HG03378 (cell line): ENCODE measurements around the gene CDC42SE2.
A peak's percentile ranks its signal among the peaks of the same experiment; 100 is the strongest.
"Not testable (repeated sequence)": the region's sequence is repeated elsewhere in the genome, so short reads cannot be mapped to it uniquely, and the experiment has no call there.

ENCODE experiments used
- ATAC-seq: cut with Tn5 transposase; IDR thresholded peaks from one replicate; pipeline ENCODE4 v1.9.1; 2021; ENCODE audit warnings: mild to moderate bottlenecking, moderate library complexity; ENCODE audit not compliant: unreplicated experiment

Gene CDC42SE2

DNA sequence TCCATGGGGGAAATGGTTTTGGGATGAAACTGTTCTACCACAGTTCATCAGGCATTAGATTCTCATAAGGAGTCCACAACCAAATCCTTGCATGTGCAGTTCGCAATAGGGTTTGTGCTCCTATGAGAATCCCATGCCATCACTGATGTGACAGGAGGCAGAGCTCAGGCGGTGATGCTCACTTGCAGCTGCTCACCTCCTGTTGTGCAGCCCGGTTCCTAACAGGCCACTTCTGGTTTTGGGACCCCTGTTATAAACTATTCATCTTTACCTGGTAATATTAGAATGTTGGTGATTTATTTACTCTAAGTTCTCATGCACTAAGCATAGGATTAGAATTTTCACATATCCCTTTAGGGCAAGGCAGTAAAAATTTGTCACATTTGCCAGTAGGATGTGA is 122.3 kb downstream of the CDC42SE2 start:
- no peak for ATAC-seq

DNA sequence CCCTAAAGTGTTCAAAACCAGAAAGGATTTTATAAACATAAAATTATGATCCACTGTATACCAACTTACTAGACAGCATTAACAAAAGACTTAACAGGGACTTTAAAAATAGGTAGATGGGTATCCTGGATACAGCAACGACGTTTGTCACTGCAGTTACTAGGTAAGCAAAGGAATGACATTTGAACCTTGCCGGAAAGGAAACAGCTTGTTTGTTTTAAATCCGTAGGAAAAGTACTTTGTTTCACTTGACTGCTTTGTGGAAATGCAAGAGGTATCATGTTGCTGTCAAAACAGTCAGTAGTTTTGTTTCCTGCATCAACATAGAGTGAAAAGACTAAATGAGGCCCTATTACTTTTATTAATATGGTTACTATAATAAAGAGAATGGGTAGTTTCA is 122.9 kb downstream of the CDC42SE2 start:
- no peak for ATAC-seq

DNA sequence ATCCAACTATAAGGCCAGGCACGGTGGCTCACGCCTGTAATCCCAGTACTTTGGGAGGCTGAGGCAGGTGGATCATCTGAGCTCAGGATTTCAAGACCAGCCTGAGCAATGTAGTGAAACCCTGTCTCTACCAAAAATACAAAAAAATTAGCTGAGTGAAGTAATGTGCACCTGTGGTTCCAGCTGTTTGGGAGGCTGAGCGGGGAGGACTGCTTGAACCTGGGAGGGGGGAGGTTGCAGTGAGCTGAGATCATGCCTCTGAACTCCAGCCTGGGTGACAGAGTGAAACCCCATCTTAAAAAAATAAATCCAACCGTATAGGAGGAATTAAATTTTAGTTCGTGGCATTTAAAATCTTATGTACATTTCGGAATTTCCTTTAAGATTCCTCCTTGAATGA is 123.4 kb downstream of the CDC42SE2 start:
- ATAC-seq: no peak

DNA sequence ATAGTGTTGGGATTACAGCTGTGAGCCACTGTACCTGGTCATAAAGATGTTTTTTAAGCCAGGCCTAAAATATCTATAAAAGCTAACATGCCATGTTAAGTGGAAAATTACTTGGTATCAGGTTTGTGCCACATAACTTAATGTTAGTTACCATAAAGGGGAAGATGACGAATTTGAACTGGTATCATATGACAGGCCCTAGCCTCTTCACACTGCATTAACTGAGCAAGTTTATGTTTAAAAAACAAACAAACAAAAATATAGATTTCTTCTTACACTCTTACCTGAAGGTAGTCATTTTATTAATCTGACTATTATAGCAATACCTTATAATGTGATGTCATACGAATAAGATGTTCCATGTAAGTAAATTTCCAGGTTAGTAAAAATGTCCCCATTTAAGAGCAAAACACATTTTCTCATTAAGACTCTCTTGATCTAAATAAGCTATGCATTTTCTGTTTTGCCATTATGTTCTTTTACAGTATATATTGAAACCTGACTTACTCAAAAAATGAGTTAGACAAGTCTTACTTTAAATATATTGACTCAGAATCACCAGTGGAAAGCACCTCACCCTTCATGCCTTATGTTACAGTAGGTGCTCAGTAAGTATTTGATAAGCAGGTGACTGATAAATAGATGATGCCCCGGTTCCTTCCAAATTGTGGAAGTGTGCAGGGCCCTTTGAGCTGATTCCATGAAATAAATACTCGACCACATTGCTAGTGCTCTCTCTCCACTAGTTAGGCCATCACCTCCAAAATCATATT is 125.4 kb downstream of the CDC42SE2 start:
- ATAC-seq: no peak

DNA sequence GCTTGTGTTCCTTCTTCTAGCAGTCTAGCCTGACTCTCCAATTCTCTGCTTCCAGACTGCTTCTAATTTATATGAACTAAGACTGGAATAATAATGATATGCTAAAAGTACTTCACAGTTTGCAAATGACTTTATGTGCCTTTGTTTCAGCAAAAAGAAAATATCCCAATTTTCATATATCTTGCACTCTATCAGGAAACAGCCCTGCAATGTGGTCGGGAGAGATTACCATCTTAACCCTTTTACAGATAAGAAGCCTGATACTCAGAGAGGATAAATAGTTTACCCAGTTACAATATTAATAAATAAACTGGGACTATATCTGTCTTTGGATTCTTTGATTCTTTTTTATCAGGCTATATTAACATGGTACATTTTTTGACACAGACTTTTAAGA is 126.0 kb downstream of the CDC42SE2 start:
- ATAC-seq: no peak

DNA sequence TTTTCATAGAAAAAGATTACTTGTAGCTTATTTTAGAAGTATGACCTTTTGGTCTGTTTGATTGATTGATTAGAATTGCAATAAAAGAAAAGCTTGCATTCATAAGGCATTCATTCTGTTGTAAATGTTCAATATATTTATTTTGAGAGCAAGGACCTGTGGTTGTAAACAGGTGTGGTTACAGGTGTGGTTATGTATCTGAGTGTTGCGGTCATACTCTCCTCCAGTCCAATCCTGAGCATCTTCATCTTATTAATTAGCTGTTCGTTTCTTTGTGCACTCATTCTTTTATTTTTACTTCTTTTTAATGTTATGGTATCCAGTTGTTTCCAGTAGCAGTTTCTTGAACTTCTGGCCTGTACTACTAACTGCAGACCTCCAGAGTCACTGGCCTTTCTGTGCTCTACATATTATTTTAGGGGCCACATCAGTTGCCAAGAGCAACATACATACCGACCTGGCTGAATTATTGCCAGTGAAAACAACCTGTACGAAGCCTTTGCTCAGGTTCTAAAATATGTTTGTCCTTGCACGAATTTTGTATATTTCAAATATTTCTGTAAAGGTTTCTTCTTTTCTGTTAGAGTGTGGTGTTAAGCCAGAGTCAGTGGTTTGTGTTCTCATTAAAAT is 128.7 kb downstream of the CDC42SE2 start:
- no peak for ATAC-seq

DNA sequence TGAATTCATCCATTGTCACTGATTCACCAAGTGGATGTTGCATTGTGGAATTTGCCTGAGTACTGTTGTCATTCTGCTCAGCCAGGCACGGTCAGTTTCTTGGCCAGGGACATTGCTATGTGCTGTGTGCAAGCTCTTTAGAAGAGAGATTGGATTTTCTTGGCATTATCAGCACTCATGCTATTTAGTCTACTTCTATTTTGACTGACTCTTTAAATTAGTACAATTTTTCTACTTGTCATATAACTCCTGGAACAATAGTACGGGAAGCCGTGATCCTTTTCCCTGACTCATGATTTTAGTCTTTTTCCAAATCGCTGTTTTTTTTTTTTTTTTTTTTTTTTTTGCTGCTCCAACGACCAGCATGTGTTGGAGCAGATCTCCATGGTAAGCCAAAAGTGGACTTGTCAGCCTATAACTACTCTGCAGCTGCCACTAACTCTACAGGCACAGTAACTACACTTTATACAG is 129.7 kb downstream of the CDC42SE2 start:
- ATAC-seq: no peak

DNA sequence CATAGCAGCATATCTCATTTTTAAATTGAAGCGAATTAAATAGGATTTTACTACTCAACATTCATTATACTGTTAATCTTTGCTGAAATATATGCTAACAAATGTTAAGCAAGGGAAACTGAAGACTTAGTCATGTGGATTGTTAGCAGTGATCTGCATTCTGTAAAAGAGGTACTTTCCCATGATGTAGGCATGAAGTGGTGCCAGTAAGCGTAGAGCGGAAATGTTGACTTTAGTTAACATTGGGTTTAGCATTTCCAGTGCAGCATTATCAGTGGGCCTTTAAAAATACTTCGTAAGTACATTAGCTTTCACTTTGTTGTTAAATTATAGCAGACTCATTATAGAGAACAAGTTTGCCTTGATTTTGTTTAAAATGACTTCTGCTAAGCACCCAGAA is 130.3 kb downstream of the CDC42SE2 start:
- ATAC-seq: peak; percentile 82

DNA sequence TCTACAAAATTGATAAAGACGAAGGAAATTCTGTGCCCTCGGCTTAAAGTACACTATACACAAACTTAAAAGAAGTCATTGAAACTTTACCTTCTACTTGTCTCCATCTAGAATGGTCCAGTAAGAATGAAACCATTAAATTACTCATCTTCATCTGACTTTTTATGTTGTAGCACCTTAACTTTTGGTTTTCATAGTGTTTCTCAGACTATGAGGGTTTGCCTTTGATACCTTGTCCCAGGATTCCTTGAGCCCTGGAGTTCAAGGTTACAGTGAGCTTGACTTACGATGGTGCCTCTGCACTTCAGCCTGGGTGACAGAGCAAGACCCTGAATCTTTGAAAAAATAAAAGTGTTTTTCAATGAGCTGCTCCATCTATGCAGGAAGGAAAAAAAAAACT is 132.2 kb downstream of the CDC42SE2 start:
- ATAC-seq: peak; percentile 88

DNA sequence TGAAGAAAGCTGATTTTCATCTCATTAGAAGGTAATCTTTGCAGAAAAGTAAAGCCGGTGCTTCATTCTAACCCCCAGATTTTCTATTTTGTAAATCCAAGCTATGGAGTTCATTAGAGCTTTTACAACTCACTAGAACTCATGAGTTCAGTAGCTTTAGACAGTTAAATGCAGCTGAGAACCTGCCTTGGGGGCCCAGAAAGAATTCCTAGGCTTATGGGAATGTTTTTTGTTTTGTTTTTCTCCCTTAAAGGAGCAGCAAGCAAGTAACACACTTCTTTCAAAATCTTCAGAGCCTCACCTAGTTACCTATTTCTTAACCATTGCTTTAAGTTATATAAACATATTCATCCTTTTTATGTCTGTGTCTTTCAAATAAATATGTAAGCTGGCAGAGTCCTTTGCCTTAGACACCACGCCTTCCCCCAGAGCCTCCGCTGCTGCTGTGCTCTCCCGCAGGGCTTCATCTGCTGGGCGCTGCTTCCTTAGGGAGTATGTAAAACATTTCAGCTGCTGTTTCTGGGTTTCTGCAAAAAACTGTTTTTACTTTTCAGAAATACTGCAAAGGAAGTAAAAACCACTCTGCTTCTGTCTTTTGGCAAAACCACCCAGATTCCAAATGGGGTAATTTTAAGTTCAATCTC is 132.9 kb downstream of the CDC42SE2 start:
- ATAC-seq: no peak

DNA sequence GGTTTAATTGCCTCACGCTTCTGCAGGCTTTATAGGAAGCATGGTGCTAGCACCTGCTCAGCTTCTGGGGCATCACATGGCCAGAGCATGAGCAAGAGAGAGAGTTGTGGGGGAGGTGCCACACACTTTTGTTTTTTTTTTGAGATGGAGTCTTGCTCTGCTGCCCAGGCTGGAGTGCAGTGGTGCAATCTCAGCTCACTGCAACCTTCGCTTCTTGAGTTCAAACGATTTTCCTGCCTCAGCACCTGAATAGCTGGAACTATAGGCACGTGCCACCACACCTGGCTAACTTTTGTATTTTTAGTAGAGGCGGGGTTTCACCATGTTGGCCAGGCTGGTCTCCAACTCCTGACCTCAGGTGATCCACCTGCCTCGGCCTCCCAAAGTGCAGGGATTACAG is 135.2 kb downstream of the CDC42SE2 start:
- not testable (repeated sequence) for ATAC-seq

DNA sequence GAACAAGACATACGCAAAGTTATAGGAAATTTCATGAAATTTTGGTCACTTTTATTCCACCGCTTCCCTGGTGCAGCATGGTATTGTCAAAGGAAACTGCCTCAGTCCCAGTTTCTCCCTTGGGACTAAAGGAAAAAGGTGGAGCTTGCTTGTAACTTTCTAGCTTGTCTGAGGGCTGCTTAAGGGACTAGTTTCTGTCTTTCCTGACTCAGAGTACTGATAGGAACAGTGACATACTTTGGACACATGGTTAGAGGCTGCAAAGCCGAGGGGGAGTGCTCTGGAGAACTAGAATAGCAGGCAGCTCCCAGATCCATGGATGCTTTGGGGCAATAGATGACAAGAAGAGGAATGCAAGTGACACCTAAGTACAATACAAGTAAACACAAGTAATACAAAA is 136.7 kb downstream of the CDC42SE2 start:
- ATAC-seq: no peak

DNA sequence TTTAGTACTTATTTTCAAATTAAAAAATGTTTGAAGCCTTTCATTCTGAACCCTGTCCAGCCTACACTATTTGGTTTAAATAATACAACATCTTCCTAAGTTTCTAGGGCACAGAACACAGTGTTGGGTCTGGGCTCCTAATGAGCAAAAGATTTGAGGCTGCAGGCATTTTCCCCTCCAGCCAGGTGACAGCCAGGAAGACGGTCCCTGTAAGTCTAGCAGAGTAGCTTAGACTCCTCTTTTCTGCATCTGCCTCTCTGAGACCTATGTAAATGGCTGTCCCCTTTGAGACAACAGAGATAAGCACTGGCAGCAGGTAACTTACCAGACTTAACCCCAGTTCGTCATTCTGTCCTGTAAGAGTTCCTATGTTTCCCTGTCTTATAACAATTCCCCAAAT is 141.8 kb downstream of the CDC42SE2 start:
- no peak for ATAC-seq

DNA sequence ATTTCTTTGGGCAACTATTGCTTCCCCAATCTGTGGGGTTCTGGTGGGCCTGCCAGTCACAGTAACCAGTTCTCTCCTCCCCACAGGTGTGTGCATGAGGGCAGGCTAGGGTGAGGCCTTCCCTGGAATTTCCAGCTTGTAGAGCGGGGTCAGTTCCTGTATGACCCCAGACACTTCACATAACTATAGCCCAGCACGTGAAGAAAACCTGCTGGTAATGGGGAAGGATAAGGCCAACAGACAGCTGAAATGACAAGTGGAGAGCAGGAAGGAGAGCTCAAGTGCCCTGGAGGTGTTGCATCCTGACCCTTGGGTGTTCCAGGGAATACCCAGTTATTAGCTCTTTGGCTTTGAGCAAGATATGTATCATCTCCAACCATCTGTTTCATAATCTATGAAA is 142.2 kb downstream of the CDC42SE2 start:
- no peak for ATAC-seq

DNA sequence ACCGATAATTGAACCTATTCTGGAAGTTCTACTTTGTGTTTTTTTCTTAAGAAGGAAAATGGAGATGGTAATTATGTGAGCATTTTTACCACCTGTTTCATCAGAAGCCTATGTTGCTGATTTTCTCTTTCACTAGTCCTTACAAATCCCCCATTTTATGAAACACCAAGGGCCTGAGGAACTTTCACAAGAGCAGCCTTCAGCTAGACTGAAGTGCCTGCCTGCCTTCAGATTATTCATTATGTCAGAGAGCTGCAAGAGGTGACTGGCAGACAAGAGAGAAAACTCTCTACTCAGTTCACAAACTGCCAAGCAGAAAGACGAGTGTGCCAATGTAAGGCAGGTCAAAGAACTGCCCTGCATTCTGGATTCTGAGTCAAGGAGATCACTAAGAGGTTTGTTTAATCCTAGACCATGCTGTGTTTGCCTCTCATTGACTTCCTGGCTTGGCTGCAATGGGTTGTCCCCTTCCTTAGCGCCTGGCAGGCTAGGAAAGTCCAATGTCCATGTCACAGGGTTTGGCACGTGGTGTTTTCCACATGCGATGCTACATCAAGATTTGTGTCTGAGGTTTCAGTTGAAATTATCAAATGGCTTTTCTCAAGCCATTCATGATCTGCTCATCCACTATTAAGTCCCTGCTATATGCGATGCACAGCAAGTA is 143.3 kb downstream of the CDC42SE2 start:
- ATAC-seq: no peak

DNA sequence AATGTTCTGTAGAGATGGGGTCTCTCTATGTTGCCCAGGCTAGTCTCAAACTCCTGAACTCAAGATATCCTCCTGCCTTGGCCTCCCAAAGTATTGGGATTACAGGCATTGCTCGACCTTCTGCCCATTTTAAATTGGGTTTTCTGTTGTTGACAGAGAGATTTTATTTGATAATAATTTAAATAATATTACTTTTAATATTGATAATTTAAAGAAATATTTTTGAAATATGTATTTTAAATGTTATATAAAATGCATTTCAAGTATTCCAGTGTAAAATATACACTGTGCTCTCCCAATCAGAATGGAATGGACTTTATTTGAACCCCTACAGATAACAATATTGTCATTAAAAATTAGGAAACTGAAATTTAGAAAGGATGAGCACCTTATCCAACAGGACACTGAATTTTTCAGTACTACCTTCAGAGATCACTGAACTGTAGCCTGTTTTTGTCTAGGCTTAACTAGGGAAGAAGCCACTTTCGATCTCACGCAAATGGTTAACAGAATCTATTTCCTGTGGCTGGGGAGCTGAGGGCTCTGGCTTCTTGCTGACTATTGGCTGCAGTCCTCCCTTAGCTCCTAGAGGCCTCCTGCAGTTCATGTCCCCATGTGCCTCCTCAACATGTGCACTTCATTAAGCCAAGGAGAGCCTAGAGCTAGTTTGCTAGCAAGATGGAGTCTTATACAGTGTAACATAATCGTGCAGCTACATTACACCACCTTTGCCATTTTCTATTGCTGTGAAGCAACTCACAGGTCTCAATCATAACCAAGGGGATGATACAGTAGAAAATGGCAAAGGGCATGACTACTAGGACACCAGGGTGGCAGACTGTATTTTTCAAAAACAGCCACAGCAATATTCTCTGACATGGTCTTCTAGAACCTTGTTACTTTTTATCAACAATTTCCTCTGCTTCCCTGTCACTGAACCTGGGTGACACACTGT is 150.0 kb downstream of the CDC42SE2 start:
- ATAC-seq: peak; percentile 81

DNA sequence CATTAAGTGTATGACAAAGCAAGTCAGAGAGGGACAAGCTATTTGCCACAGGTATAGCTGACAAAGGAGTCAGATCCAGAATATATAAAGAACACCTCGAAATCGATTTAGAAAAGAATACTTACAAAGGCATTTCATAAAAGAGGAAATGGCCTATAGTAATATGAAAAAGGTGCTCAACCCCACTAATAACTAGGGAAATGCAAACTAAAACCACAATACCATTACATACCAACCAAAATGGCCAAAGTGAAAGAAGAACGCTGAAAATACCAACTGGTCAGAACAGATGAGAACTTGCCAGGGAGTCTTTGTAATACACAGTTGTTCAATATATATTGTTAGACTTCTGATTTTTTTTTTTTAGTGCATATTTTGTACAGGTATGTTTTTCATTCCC is 152.9 kb downstream of the CDC42SE2 start:
- ATAC-seq: peak; percentile 76

DNA sequence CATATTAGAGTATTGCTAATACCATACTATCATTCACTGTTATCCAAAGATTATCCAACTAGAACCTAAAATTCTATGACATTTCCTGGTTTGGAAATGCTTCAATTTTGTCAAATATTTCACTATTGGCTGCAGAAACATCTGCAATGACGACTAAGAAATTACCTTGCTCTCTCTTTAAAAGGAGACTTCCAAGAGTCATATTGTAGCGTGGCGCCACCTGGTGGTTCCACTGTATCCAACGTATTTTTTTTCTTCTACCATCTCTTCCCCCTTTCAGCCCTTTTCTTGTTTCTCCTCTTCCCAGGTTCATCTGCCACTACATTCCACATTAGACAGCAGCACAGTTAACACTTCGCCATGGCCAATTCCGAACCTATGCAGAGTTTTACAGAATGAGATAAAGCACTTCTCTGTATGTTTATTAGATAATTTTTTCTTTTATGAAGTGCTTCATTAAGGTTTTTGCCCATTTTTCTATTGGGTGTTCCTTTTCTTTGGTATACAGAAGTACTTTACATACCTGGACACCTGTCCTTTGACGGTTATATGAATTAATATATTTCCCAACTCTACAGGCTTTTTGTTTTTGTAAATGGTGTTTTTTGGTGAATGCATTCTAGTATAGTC is 153.5 kb downstream of the CDC42SE2 start:
- ATAC-seq: peak; percentile 36

DNA sequence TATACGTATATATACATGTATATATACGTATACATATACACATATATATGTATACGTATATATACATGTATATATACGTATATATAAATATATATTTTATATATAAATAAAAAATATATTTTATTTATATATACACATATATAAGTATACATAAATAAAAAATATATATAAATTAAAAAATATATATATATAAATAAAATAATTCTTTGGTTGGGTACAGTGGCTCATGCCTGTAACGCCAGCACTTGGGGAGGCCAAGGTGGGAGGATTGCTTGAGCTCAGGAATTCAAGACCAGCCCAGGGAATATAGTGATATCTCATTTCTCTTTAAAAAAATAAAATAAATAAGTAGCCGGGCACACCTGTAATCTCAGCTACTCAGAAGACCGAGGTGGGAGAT is 155.0 kb downstream of the CDC42SE2 start:
- ATAC-seq: no peak

DNA sequence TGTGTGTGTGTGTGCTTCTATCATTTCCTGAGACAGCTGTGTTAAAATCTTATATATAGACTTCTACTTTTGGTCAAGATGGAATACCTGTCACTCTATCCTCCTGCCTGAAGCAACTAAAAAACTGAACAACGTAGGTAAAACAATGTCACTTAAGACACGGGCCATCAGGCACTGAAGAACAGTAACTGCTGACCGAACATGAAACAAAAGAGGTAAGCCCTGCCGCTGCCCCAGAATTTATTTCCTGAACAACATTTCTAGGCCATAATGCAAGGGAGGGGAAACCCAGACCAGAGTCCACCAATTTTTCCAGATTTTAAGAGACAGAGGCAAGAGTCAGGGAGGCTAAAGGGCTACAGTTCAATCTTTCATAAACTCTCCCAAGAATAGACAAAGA is 156.0 kb downstream of the CDC42SE2 start:
- no peak for ATAC-seq
